UCSD-AML1 (cell line): ENCODE results near the gene NUP153.
"Not testable (repeated sequence)": the region's sequence is repeated elsewhere in the genome, so short reads cannot be mapped to it uniquely, and the experiment has no call there.

Source experiments
- DNase-seq: peaks from one replicate; lab custom pipeline; 2025; ENCODE audit not compliant: unreplicated experiment; lab: John Stamatoyannopoulos, UW

Gene NUP153

GRCh38 chr6:17714879-17715851 lies 8.4 kb upstream of the NUP153 start:
- DNase-seq = peak; percentile 13

GRCh38 chr6:17714177-17714576 lies 7.5 kb upstream of the NUP153 start:
- no peak for DNase-seq

GRCh38 chr6:17712576-17712975 lies 5.9 kb upstream of the NUP153 start:
- DNase-seq = no peak

GRCh38 chr6:17710331-17710730 lies 3.6 kb upstream of the NUP153 start:
- DNase-seq = no peak

- DNase-seq = no peak
Measured at GRCh38 chr6:17709476-17709875, 2.8 kb upstream of the NUP153 start.

- not testable (repeated sequence) for DNase-seq
Measured at GRCh38 chr6:17708035-17708434, 1.3 kb upstream of the NUP153 start.

- DNase-seq = no peak
Measured at GRCh38 chr6:17707371-17707651, 586 bp upstream of the NUP153 start.

GRCh38 chr6:17705778-17706579 lies 746 bp downstream of the NUP153 start:
- peak; percentile 82 for DNase-seq

GRCh38 chr6:17705428-17705777 lies 1.3 kb downstream of the NUP153 start:
- DNase-seq = no peak

- DNase-seq = peak; percentile 10
Measured at GRCh38 chr6:17703256-17703694, 3.5 kb downstream of the NUP153 start.

GRCh38 chr6:17700421-17701416 lies 6.0 kb downstream of the NUP153 start:
- DNase-seq = peak; percentile 22

- no peak for DNase-seq
Measured at GRCh38 chr6:17691925-17692538, 14.7 kb downstream of the NUP153 start.

- no peak for DNase-seq
Measured at GRCh38 chr6:17688481-17688880, 18.2 kb downstream of the NUP153 start.

GRCh38 chr6:17687136-17687535 lies 19.6 kb downstream of the NUP153 start:
- no peak for DNase-seq

GRCh38 chr6:17684134-17684533 lies 22.6 kb downstream of the NUP153 start:
- no peak for DNase-seq

GRCh38 chr6:17683428-17683827 lies 23.3 kb downstream of the NUP153 start:
- DNase-seq = no peak

GRCh38 chr6:17679726-17680125 lies 27.0 kb downstream of the NUP153 start:
- DNase-seq = no peak

- DNase-seq = no peak
Measured at GRCh38 chr6:17677602-17678001, 29.1 kb downstream of the NUP153 start.

- no peak for DNase-seq
Measured at GRCh38 chr6:17673543-17674254, 33.0 kb downstream of the NUP153 start.
